ENCODE measurements around the gene SLC12A6.
"Not testable (repeated sequence)": the region's sequence is repeated elsewhere in the genome, so short reads cannot be mapped to it uniquely, and the experiment has no call there.

SLC12A6 gene

DNA sequence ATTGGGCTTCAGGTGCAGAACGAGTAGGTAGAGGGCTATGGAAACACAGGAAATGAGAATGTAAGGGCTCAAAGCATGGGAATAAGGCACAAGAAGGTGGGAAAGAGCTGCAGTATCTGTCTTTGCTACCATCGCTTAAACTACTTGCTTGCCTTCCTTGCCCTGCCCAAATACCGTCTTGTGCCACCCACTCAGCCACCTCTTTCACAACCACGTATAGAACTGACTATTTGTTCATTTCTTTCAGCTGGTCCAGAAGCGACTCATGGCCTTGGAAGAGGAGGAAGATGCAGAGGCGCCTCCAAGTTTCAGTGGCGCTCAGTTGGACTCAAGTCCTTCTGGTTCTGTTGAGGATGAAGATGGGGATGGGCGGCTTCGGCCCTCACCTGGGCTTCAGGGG, 17.7 kb upstream of the SLC12A6 start:
- no peak for DNase-seq

DNA sequence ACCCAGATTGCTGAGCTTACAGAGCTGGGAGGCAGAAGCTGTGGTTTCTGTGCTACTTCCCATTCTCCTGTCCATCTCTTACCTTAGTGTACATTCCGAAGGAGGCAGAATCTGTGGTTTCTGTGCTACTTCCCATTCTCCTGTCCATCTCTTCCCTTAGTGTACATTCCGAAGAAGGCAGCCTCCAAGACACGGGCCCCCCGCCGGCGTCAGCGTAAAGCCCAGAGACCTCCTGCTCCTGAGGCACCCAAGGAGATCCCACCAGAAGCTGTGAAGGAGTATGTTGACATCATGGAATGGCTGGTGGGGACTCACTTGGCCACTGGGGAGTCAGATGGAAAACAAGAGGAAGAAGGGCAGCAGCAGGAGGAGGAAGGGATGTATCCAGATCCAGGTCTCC, 16.7 kb upstream of the SLC12A6 start:
- DNase-seq = no peak

DNA sequence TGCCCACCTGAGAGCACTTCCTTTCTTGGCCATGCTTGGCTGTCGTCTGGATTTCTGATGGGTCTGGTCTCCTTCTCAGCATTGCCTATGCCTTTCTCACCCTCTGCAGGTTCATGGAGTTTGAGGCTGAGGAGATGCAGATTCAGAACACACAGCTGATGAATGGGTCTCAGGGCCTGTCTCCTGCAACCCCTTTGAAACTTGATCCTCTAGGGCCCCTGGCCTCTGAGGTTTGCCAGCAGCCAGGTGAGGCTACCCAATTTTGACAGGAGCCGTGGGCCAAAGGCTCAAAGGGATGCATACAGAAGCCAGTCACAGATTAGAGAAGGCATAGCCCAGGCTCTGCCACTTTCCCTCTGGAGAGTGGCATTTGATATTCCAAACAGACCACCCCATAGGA, 16.0 kb upstream of the SLC12A6 start:
- DNase-seq = no peak

DNA sequence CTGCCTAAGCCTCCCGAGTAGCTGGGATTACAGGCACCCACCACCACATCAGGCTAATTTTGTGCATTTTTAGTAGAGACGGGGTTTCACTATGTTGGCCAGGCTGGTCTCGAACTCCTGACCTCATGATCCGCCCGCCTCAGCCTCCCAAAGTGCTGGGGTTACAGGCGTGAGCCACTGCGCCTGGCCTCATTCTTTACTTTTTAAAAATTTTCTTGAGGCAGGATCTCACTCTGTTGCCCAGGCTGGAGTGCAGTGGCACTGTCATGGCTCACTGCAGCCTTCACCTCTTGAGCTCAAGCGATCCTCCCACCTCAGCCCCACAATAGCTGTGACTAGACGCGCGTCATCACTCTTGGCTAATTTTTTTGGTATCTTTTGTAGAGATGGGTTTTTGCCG, 15.4 kb upstream of the SLC12A6 start:
- DNase-seq = not testable (repeated sequence)

DNA sequence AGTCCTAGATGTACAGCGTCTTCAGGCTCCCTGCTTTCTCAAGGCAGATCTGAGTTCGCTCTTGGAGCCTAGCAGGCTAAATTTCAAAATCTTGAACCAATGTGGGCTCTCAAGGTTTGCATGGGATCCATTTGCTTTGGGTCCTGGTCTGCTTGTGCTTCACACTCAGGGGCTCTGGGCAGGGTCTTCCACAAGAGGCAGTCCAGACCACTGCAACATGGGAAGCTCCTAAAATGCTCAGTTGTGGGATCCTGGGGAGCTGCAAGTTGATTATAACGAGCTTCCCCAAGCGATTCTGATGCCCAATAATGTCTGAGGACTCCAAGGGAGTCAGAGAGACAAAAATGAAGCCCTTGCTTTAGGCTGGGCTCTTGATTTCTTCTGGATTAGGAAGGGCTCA, 12.2 kb upstream of the SLC12A6 start:
- no peak for DNase-seq

DNA sequence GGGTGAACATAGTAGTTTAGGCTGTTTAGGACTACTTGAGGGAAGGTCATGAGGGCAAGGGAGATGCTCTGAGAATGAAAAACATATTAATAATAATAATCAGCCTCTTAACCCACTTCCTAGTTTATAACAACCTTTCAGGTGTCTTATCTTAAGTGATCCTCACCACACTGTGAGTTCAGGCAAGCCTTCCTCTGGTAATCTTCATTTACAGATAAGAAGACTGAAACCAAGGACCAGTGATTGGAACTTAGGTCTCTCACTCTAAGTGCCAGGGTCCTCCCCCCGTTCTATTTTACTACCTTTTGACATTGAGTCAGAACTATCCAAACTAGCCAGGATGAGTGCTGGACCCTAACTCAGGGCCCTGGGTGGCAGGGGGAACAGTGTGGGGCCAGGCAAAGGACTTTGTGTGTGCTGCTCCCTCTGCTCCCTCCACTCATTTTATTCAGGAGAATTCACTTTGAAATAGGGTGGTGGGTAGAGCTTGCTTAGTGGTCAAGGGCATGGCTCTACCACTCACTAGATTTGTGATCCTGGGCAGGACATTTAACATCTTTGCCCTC, 11.2 kb upstream of the SLC12A6 start:
- DNase-seq = no peak

DNA sequence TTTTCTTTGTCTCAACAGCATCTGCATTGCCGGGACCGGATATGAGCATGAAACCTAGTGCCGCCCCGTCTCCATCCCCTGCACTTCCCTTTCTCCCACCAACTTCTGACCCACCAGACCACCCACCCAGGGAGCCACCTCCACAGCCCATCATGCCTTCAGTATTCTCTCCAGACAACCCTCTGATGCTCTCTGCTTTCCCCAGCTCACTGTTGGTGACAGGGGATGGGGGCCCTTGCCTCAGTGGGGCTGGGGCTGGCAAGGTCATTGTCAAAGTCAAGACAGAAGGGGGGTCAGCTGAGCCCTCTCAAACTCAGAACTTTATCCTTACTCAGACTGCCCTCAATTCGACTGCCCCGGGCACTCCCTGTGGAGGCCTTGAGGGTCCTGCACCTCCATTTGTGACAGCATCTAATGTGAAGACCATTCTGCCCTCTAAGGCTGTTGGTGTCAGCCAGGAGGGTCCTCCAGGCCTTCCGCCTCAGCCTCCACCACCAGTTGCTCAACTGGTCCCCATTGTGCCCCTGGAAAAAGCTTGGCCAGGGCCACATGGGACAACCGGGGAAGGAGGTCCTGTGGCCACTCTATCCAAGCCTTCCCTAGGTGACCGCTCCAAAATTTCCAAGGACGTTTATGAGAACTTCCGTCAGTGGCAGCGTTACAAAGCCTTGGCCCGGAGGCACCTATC, 10.5 kb upstream of the SLC12A6 start:
- DNase-seq = no peak

DNA sequence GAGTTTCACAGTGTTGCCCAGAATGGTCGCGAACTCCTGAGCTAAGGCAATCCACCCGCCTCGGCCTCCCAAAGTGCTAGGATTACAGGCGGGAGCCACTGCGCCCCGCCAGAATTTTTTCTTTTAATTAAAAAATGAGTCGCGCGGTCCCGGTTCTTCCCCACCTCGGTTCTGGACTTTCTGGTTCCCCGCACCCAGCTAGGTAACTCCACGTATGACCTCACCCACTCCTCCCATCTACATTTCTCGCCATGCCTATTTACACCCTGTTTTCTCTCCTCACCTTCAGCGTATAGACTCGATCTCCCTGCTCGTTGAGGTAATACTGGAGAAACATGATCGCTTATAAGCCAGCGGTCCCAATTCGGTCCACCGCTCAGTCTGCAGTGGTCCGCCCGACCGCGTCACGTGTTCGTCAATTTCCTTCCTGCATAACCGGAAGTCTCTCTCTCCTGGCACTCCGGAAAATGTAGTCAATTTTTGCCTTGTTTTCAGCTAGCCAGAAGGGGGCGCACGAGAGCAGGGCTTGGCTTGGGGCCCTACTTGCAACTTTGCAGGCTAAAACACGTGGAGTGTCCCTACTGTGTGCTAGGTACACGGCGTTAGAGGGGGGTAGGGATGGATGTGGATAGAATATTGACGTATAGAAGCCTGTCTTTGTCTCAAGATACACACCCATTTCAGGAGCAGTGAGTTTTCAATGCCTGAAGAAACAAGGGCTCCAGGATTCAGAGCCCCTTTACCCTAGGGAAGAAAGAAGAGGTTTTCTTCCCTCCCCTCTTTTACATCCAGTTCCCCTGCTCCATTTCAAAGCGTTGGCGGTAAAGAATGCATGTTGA, 5.4 kb upstream of the SLC12A6 start, which contains the start of the genes NOP10 and NUTM1:
Gene NOP10, minus strand, starts transcription at position 400 of the 839 bp plus-strand sequence. Its CDS starts 63 bp downstream, at position 337.
Gene NUTM1, plus strand, starts transcription at position 579 of the 839 bp plus-strand sequence. CDS start 382 bp downstream, outside the sequence.
- peak; percentile 97 for DNase-seq

DNA sequence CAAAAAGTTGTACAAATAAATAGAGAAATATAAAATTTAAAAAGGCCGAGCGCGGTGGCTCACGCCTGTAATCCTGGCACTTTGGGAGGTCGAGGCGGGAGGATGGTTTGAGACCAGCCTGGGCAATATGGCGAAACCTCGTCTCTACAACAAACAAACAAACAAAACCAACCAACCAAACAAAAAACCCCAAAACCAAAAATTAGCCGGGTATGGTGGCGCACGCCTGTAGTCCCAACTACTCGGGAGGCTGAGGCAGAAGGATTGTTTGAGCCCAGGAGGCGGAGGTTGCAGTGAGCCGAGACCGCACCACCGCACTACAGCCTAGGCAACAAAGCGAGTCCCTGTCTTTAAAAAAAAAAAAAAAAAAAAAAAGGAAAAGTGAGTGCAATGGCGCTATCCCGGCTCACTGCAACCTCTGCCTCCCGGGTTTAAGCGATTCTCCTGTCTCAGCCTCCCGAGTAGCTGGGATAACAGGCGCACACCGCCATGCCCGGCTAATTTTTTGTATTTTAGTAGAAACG, 4.7 kb upstream of the SLC12A6 start:
- DNase-seq = not testable (repeated sequence)

DNA sequence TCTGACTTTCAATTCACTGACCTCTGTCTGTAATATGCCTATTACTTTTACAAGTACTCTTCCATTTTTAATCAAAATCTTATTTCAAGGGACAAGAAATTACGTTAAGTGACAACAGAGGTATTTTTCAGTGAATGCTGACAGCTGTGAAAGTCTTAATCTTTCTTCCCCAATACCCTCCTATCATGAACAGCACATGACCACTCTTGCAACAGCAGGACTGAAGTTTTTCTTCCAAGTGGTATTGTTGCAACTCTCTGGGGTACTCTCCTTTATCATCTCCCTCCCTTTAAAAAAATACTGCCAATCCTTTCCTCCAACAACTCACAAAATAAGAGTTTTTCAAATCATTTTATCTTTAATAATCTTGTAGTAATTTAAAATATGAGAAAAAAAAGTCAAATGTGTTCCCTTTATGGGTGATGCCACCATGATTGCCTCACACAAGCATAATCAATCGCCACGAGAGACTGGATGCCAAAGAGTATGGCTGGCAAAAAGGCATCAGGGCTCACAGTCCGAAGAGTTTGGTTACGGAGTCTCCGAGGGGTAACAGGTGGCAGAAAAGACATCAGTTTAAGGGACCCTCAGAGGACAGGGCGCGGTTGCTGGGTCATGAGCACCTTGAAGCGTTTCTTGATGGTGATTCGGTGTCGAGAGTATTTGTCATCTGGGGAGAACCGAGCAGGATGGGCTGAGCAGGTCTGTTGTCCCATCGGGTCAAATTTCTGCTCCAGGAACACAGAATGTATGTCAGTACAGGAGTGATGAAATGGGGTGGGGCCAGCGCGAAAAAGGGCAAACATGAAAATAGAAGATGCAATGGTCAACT, 4.0 kb upstream of the SLC12A6 start:
- DNase-seq = no peak

DNA sequence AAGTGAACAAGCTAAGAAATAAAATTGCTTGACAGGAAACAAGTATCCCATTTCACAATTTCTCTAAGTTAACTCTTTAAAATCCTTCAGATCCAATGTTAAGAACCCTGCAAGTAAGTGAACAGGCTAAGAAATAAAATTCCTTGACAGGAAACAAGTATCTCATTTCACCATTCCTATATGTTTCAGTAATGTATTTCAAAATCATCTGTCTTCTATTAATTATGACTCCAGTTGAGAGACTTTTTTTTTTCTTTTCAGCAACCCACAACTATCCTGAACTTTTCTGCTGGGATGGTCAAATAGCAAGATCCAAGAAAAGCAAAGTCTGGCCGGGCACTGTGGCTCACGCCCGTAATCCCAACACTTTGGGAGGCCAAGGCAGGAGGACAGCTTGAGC, 2.4 kb upstream of the SLC12A6 start:
- no peak for DNase-seq

DNA sequence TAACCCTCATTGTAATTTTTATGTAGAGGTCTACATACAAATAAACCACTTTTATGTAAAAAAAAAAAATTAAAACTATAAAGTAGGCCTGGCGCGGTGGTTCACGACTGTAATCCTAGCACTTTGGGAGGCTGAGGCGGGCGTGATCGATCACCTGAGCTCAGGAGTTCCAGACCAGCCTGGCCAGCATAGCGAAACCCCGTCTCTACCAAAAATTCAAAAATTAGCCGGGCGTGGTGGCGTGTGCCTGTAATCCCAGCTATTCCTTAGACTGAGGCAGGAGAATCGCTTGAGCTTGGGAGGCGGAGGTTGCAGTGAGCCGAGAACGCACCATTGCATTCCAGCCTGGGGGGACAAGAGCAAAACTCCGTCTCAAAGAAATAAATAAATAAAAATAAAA, 766 bp upstream of the SLC12A6 start:
- no peak for DNase-seq

DNA sequence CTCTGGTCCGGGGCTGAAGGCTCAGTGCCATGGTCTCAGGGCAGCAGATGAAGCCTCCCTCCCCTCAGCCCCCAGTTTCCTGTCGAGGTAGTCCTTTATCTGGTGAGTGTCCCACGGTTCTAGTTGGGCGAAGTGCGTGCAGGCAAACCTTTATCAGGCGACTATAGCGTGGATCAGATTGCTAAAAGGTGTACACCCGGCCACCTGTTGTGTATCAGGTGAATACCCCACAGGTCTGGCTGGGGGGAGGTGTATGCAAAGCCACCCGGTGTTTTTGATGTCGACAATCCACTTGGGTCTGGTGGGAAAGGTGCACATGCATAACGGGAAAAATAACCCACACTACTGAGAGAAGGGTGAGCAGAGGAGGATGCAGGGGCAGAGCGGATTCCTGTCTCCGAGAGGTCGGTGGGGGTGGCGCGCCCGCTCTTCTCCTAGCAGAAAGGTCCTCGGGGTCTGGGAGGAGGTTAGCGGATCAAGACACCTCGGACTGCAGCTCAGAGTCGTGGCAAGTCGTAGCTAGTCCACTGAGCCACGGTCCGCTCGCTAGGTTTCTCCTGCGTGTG, 507 bp downstream of the SLC12A6 start:
- DNase-seq = no peak

DNA sequence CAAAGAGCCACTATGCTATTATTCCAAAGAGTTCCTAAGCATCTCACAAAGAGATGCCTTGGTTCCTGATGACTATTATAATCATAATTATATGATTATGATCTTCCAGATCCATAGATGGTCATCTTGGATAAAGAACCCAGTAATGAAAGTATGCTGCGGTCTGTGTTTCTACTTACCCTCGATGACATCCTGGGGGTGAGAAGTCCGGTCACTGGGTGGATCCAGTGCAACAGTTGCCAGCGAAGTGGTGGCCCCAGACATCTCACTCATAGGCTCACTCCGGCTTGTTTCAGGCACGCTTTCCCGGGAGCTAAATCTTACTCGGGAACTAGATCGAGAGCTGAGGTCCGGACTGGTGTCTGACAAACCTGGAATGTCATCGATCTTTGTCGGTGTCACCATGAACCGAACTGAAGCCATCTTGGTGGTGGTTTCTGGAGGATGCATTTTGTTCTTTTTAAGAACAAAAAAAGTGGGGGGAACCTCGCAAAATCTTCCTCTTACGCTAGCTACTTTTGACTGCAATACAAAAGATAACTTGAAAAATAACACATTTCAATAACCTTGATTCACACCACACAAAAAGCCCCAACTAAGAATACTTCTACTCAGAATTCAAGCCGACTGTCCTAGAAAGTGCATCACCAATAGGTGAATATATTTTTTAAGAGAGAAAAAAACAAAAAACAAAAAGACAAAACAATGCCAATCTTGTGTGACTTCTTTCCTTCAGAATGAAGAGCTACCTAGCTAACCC, 1.2 kb downstream of the SLC12A6 start:
- DNase-seq = no peak

DNA sequence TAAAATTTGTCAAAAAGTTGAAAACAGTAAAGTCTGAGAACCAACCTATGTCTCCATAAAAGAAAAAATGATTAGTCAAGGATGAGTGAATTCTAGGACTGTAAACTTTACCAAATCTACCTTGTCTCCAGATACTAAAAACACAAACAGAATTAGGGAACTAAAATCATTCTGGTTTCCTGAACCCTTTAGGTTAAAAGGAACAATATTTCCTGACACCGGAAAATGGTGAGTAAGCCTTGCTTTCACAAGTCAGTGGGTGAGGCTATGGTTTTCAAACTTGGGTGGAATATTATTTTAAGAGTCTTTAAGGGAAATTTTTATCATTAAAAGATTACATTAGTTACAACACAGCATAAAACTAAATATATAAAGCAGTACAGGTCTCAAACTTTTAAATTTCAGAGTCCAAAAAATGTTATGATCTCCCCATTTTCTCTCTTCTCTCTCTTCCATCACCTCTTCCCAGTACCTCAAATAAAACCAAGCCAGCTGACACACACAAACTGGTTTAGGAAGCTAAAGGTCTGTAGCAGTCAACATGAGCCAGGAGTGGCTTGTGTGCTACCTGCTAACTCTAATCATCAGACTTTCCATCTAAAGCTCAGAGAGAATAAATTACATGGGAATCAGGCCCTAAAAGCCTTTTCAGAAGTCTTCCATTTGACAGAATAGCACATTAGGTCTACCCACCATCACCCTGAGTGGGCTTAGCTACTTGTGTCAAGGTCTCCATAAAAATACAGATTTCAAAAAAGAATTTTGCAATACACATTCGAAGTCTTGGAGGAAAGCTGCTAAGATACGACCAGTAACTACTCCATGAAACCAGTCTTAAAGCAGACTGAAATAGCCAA, 2.2 kb downstream of the SLC12A6 start:
- DNase-seq = peak; percentile 59

DNA sequence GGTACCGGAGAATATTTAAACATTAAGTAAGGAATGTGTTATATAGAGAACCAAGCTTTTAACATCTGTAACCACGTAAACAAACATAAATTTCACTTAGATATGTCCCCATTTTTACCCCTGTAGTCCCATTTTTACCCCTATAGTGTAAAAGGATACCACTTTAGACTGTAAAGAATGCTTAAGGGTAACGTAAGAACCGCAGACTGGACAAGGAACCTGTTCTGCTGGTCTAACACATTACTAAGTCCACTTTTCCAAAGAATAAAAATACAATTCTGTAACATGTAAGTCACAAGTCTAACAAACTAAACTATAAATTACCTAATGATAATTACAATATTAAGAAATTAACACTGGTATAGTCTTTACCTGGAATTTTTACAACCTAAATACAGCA, 2.9 kb downstream of the SLC12A6 start:
- no peak for DNase-seq

DNA sequence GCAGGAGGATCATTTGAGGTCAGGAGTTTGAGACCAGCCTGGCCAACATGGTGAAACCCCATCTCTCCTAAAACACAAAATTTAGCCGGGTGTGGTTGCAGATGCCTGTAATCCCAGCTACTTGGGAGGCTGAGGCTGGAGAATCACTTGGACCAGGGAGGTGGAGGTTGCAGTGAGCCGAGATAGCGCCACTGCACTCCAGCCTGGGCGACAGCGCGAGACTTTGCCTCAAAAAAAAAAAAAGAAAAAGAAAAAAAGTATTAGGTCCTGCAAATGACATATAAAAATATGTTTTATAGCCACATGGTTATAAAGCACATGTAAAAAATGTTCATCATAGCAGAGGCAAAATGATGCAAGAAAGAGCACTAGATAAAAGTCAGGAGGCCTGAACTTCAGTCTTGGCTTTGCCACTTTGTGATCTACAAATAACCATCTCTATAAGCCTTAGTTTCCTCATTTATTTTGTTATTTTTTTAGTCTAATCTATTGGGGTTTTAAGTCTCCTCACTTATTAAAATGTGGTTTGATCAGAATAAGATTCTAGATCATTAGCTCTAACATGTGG, 4.9 kb downstream of the SLC12A6 start:
- no peak for DNase-seq

DNA sequence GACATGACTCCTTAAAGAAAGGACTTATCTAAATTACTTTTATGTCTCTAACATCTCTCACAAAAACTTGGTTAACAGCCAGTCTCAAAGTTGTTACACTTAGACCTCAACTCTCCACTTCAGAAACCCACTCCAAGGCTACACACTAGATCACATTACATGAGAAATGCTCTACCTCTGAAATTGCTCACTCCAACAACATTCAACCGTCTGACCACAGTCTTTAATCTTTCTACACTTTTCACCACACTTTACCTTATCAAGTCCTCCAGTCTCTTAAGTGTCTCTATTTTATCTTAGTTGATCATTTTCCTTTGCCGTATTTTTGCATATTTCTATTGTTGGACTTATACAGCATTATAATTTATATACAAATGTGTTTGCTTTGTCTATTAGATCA, 5.8 kb downstream of the SLC12A6 start:
- DNase-seq = peak; percentile 63

DNA sequence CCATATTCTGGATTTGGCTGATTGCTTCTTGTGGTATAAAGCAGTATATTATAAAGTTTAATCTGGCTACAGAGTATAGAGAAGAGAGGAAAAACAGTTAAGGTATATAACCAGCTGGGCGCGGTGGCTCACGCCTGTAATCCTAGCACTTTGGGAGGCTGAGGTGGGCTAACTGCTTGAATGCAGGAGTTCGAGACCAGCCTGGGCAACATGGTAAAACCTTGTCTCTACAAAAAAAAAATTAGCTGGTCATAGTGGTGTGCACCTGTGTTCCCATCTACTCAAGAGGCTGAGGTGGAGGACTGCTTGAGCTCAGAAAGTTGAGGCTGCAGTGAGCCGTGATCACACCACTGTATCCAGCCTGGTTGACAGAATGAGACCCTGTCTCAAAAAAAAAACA, 7.3 kb downstream of the SLC12A6 start:
- no peak for DNase-seq

DNA sequence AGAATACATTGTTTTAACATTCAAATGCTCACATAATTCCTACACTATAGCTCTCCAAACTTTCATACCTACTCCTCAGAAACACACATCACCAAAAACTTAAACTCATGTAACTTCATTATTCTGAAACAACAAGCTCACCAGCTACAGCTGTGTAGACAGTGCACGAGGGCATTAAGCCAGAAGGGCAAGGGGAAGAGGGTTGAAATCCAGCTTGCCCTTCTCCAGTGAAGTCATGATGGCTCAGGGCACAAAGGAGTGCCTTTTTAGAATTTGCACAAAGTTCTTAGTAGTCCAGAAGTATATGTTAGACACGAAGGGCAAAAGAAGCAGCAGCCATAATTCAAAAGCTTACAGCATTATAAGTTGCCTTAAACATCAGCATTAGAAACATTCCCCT, 8.6 kb downstream of the SLC12A6 start:
- DNase-seq = no peak
